HEK293 (cell line): ENCODE data around the gene ZNG1F.
"Not testable (repeated sequence)": the region's sequence is repeated elsewhere in the genome, so short reads cannot be mapped to it uniquely, and the experiment has no call there.

Source experiments
- CTCF ChIA-PET: fragments of 350-600 bp; formaldehyde crosslinking; extraction: SDS; loops from one replicate; lab custom pipeline; 2021; ENCODE audit warnings: antibody characterized with exemption; lab: Yijun Ruan, JAX
- POLR2A ChIA-PET: fragments of 300-600 bp; formaldehyde crosslinking; extraction: SDS; loops from one replicate; lab custom pipeline; 2020; ENCODE audit warnings: antibody characterized with exemption, inconsistent platforms; lab: Yijun Ruan, JAX
- H3K27ac ChIP-seq: fragments of 200-500 bp; sonication (Bioruptor generic); 2 replicates; pipeline ENCODE4 v1.5.1; 2014; ENCODE audit warnings: low read depth, low read length, control low read depth, inconsistent platforms; ENCODE audit errors: extremely low read depth
- H3K36me3 ChIP-seq, 2 experiments: fragments of 200-500 bp in 1 of 2; sonication (Bioruptor generic) in 1 of 2; 1 replicate in 1 of 2; 2 replicates in 1 of 2; pipeline ENCODE4 v1.5.1; 2014 to 2017; ENCODE audit warnings: inconsistent platforms in 2 of 2, low read length in 2 of 2; ENCODE audit not compliant: control insufficient read depth in 2 of 2, insufficient read depth in 1 of 2
- H3K4me1 ChIP-seq: fragments of 200-500 bp; sonication (Bioruptor generic); 2 replicates; pipeline ENCODE4 v1.5.1; 2014; ENCODE audit warnings: mild to moderate bottlenecking, low read length, inconsistent platforms; ENCODE audit not compliant: control insufficient read depth, insufficient read depth
- H3K4me3 ChIP-seq: 2 replicates; pipeline ENCODE4 v1.5.1; 2011; ENCODE audit warnings: low read depth, mild to moderate bottlenecking, control low read depth, low read length, moderate library complexity
- H3K9me3 ChIP-seq: fragments of 200-500 bp; sonication (Bioruptor generic); 2 replicates; pipeline ENCODE4 v1.5.1; 2014; ENCODE audit warnings: low read depth, low read length, inconsistent platforms; ENCODE audit not compliant: control insufficient read depth, insufficient read depth

Gene ZNG1F

GRCh38 chr9:41110913-41111312, 78.2 kb downstream of the ZNG1F start:
- POLR2A ChIA-PET, H3K4me1 ChIP-seq, H3K36me3 ChIP-seq, H3K27ac ChIP-seq, CTCF ChIA-PET, H3K4me3 ChIP-seq, H3K9me3 ChIP-seq: not testable (repeated sequence)

- H3K27ac ChIP-seq, H3K4me1 ChIP-seq, H3K9me3 ChIP-seq, POLR2A ChIA-PET, H3K36me3 ChIP-seq, CTCF ChIA-PET, H3K4me3 ChIP-seq: not testable (repeated sequence)
These were observed 79.9 kb downstream of the ZNG1F start for GRCh38 chr9:41109253-41109652.

GRCh38 chr9:41108816-41109215, 80.3 kb downstream of the ZNG1F start:
- H3K4me1 ChIP-seq, H3K4me3 ChIP-seq, H3K36me3 ChIP-seq, CTCF ChIA-PET, POLR2A ChIA-PET, H3K27ac ChIP-seq, H3K9me3 ChIP-seq: not testable (repeated sequence)

- H3K4me3 ChIP-seq, H3K36me3 ChIP-seq, CTCF ChIA-PET, H3K4me1 ChIP-seq, POLR2A ChIA-PET, H3K27ac ChIP-seq, H3K9me3 ChIP-seq: not testable (repeated sequence)
These were observed 82.5 kb downstream of the ZNG1F start for GRCh38 chr9:41106472-41107116.

GRCh38 chr9:41105557-41106253, 83.4 kb downstream of the ZNG1F start:
- H3K4me3 ChIP-seq, H3K36me3 ChIP-seq, CTCF ChIA-PET, H3K27ac ChIP-seq, H3K4me1 ChIP-seq, H3K9me3 ChIP-seq, POLR2A ChIA-PET: not testable (repeated sequence)

- H3K9me3 ChIP-seq, POLR2A ChIA-PET, CTCF ChIA-PET: not testable (repeated sequence)
These were observed 84.6 kb downstream of the ZNG1F start for GRCh38 chr9:41104542-41104941.

GRCh38 chr9:41100508-41100907, 88.6 kb downstream of the ZNG1F start:
- H3K36me3 ChIP-seq, H3K4me3 ChIP-seq, H3K4me1 ChIP-seq, H3K27ac ChIP-seq, POLR2A ChIA-PET, H3K9me3 ChIP-seq, CTCF ChIA-PET: not testable (repeated sequence)

More at GRCh38 chr9:41104542-41104941, 84.6 kb downstream of the ZNG1F start:
- H3K36me3 ChIP-seq, H3K27ac ChIP-seq, H3K4me3 ChIP-seq, H3K4me1 ChIP-seq: not testable (repeated sequence)

GRCh38 chr9:41098759-41099158, 90.4 kb downstream of the ZNG1F start:
- POLR2A ChIA-PET, H3K4me1 ChIP-seq, CTCF ChIA-PET, H3K9me3 ChIP-seq, H3K36me3 ChIP-seq, H3K27ac ChIP-seq, H3K4me3 ChIP-seq: not testable (repeated sequence)

- CTCF ChIA-PET, H3K9me3 ChIP-seq, H3K4me3 ChIP-seq, H3K27ac ChIP-seq, H3K36me3 ChIP-seq, H3K4me1 ChIP-seq, POLR2A ChIA-PET: not testable (repeated sequence)
These were observed 94.1 kb downstream of the ZNG1F start for GRCh38 chr9:41095060-41095459.

- H3K27ac ChIP-seq, H3K9me3 ChIP-seq, H3K4me3 ChIP-seq, CTCF ChIA-PET, H3K36me3 ChIP-seq, H3K4me1 ChIP-seq, POLR2A ChIA-PET: not testable (repeated sequence)
These were observed 94.9 kb downstream of the ZNG1F start for GRCh38 chr9:41094010-41094773.

GRCh38 chr9:41090922-41091321, 98.2 kb downstream of the ZNG1F start:
- H3K27ac ChIP-seq, POLR2A ChIA-PET, H3K4me3 ChIP-seq, H3K9me3 ChIP-seq, CTCF ChIA-PET, H3K4me1 ChIP-seq, H3K36me3 ChIP-seq: not testable (repeated sequence)
